Stimulated activated CD8-positive, alpha-beta memory T cell treated with anti-CD3 and anti-CD28 coated beads, Interleukin-12 subunit alpha, Interleukin-12 subunit beta, amount 100 ng/mL, for 1 hour (primary cell): ENCODE data around the gene ZNF280C.
A peak's percentile ranks its signal among the peaks of the same experiment; 100 is the strongest.
"Not testable (repeated sequence)": the region's sequence is repeated elsewhere in the genome, so short reads cannot be mapped to it uniquely, and the experiment has no call there.

ENCODE experiments used
- DNase-seq: peaks from one replicate; pipeline ENCODE4 v3.0.0-alpha.2; 2020; ENCODE audit warnings: low read depth

Gene ZNF280C, protein sequence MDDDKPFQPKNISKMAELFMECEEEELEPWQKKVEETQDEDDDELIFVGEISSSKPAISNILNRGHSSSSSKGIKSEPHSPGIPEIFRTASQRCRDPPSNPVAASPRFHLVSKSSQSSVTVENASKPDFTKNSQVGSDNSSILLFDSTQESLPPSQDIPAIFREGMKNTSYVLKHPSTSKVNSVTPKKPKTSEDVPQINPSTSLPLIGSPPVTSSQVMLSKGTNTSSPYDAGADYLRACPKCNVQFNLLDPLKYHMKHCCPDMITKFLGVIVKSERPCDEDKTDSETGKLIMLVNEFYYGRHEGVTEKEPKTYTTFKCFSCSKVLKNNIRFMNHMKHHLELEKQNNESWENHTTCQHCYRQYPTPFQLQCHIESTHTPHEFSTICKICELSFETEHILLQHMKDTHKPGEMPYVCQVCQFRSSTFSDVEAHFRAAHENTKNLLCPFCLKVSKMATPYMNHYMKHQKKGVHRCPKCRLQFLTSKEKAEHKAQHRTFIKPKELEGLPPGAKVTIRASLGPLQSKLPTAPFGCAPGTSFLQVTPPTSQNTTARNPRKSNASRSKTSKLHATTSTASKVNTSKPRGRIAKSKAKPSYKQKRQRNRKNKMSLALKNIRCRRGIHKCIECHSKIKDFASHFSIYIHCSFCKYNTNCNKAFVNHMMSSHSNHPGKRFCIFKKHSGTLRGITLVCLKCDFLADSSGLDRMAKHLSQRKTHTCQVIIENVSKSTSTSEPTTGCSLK

DNA sequence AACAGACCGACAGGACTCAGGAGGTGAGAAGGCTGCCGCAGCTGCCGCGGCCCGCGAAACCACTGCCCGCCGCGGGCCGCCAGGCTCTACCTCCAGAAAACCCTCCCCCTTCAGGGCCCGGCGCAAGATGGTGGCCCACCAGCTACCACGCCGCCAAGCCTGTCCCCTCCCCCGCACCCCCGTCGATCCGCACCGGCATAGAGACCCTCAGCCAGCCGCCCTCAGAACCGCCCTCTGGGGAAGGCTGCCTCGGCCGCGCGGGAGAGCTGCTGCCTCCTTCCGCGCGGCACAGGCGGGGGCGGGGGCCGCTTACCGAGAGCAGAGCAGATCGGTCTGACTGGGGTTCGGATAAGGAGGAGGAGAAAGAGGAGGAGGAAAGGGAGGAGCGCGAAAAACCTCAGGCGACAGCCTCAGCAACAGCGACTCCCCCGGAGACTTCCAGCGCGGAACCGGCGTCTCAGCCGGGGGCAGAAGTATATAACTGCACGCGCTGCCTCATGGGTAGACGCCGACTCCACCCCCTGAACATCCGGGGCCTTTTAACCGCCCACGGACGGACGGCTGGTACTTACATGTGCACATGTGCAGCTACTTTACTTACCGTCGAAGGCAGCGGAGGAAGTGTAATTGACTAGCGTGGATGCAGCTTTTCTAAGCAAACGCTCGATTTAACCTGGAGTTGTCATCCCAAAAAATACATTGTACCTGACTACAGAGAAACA lies at the start of gene ZNF280C:
Gene ZNF280C, minus strand, starts transcription at position 451 of the 722 bp plus-strand sequence. CDS start 8,450 bp downstream, outside the sequence.
- peak; percentile 79 for DNase-seq

DNA sequence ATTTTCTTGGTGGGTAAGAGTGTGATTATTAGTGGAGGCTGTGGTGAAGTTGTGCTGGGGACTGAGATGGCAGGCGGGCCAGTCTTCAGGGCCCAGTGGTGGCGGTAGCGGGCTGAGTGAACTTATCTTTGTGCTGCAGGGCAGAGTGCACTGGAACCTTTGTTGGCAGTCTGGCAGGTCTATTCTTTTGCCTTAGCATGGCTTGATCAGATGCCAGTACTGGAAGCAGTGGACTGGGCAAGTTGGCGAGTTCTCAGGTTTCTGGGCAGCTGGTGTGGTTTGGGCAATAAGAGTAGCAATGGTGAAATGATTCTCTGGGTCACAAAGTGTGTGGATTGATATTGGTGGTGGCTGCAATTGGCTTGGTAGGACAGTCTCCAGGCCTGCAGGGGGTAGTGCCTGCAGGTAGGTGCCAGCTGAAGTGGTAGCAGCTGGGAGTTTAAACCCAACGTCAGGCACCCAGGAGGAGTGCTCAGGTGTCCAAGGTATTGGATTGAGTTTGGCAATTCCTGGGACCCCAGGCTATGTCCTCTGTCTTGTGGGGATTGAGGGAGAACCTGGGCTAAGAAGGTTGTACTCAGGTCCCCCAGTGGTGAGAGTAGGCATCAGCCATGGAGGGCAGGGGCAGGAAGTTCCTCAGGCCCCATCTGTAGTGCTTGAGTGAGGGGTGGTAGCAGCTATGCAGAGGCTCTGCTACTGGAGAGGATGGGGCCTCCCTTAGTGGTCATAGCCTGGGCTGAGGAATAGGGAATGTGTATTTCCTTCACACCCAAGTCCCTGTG lies 36.1 kb upstream of the ZNF280C start:
- no peak for DNase-seq

DNA sequence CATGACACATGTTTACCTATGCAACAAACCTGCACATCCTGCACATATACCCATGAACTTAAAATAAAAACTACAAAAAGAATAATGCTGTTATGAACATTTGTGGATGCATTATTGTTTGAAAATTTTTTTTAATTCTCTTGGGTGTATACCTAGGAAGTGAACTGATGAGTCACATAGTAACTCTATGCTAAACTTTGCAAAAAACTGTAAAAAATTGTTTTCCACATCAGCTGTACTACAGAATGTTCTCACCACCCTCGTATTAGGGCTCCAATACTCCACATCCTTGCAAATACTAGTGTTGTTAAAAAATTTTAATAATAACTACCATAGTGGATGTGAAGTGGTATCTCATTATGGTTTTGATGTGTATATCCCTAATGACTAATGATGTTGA lies 33.3 kb upstream of the ZNF280C start:
- DNase-seq: no peak

DNA sequence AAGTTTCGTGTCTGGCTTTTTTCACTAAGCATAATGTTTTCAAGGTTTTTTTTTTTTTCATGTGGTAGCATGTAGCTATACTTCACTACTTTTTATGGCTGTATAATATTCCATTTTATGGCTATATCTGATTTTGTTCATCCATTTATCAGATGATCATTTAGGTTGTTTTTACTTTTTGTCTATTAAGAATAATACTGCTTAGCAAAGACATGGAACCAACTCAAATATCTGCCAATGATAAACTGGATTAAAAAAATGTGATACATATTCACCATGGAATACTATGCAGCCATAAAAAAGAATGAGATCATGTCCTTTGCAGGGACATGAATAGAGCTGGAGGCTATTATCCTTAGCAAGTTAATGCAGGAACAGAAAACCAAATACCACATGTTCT lies 32.7 kb upstream of the ZNF280C start:
- DNase-seq: no peak

DNA sequence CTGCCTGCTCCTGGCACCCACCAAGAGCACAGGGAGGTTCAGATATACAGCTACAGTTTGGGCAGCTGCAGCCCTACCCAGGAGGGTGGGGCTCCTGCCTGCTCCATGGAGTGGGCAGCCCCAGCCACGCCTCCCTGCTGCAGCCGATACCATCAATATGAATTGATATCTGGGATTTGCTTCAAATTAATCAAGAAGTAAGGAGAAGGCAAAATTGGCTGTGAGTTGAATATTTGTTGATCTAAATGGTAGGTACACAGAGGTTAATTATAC lies 31.2 kb upstream of the ZNF280C start:
- DNase-seq: no peak

DNA sequence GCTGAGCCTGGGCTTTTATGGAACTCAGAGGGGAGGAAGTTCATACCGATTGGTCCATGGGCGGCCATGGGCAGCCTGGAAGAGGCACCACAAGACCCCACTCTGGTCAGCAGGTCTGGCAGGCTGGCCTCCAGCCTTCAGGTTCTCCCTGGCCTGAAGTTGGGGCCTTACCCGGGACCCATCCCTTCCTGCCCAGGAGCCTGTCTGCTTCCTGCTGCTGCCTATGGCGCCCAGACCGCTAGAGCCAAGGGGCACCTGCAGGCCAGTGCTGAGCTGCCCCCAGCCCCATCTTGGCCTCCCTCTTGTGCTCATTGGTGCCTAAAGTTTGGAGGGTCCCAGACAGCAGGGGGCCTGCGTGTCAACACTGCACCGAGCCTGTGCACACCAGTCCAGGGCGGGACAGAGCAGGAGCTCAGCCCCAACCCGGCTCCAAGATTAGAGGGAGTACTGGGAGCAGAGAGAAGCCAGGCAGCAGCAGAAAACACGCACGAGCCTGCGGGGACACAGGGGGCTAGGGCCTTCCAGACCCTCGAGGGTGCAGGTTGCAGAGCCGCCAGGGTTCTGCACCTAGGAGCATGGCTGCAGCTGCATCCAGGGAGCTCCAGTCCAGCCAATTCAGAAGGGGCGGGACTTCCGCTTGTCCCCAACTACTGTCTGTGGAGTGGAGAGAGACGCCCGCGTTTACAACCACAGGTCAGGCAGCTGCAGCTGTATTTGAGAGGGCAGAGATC lies 30.7 kb upstream of the ZNF280C start:
- DNase-seq: no peak

DNA sequence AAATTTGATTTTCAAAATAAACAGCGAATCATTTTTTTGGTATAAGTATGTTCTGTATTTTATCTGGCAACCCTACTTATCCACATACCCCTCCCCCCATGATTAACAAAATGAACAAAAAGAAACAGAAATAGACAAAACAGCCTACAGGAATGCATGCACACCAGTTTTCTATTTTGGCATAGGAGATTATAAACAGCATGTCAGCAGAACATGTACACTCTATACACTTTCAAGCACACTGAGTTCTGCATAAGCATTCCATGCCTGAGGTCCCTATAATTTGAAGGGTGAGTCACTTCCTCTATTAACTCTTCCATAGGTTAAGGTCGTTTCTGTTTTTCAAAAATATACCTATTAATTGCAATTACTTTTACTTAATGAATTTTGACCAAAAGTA lies 28.0 kb upstream of the ZNF280C start:
- no peak for DNase-seq

DNA sequence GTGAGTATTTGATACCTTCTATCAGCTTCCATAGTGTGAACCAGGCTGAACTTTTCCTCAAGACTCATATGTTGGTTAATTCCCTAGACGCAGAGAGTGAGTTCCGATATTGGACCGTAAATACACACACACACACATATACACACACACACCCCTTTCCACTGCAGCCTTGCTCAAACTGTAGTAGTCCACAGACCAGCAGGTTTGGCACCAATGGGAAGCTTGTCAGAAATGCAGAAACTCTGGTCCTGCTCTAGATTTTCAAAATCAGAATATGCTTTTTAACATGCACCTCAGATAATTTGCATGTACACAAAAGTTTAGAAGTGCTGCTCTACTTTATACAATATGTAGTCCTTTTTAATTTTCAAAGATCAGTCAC lies 27.6 kb upstream of the ZNF280C start:
- no peak for DNase-seq

DNA sequence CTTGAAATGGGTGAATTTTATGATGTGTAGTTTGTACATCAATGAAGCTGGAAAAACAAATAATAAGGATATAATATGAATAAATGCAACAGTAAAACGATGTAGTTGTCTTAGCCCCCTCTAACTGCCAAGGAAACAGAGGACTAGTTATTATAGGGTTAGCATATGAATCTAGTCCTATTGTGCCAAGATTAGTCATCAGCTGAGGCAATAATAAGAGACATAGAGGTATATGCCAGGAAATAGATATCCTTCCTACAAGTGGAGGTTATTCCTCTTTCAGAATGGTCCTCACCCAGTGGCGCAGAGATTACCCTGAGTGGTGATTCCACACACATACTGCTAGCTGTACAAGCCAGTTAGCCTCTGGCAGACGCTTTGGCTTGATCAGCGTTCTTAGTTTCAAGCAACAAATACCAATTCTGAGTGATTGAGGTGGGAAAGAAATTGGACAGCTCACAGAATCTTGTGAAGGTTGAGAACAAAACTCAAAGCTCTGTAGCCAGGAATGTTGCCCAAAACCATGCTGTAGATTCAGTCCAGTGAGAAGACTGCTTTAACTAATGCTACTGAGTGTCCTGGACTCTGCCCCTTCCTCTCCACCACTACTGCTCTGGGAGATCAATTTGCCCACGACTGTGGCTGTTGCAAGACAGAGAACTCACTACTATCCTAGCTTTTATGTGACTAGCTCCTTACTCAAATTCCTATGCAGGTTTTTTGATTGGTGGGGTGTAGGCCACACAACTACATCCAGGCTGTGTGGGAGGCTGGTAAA lies 27.0 kb upstream of the ZNF280C start:
- no peak for DNase-seq

DNA sequence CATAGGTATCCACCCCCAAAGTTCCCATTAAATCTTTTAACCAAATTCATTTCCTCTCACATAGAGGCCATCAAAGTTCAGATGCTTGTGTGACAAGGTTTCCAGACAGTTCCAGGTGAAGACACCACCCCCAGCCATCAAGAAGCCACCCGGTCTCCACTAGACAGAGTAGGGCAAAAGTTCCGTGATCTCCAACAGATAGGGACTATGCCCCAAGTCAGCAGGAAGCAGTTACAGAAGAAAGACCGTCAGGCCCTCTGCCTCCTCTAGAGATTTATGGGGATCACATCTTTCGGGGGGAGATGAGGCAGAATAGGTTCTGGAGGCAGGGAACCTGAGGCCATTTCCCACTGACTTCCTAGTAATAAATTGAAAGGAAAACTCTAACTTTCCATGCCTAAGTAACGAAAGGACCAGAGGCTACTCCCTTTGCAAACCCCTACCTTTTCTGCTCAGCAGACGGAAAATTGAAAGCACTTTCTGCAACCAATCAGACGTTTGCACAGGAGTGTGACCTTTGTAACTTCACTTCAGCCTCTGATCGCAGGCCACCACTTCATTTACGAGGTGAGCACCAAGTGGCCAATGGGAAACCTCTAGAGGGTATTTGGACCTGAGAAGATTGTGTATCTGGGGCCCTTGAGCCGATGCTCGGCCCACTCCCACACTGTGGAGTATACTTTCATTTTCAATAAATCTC lies 18.5 kb upstream of the ZNF280C start:
- DNase-seq: no peak

DNA sequence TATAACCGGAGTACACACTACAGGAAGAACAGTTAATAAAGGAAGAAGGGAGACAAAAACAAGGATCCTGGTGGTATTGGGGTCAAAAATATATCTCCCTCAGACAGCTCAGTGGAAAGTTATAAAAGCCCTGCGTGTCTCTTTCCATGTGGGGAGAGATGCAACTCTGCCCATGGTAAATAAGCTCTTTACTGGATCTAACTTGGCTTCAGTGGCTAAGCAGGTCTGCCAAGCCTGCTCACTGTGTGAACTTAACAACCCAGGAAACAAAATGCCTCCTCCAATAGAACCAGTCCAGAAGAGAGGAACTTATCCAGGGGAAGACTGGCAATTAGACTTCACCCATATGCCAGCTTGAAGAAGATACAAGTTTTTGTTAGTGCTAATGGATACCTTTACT lies 17.0 kb upstream of the ZNF280C start:
- DNase-seq: no peak

DNA sequence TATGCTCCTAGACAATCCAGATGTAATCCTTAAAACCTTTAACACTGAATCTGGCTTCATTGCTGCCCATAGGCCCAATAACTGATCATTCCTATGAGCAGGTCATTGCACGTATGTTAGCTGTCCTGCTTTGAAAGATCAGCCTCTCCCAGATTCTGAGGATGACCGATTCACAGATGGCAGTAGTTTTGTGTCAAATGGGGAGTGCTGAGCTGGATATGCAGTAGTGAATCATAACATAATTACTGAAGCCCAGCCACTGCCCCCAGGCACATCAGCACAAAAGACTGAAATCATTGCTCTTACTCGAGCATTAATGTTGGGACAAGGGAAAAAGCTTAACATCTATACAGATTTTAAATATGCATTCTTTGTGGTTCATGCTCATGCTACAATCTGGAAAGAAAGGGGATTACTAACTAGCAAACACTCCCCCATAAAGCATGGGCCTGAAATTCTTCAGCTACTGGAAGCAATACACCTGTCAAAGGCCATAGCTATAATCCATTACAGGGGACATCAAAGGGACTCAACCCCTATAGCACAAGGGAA lies 16.4 kb upstream of the ZNF280C start:
- DNase-seq: no peak

DNA sequence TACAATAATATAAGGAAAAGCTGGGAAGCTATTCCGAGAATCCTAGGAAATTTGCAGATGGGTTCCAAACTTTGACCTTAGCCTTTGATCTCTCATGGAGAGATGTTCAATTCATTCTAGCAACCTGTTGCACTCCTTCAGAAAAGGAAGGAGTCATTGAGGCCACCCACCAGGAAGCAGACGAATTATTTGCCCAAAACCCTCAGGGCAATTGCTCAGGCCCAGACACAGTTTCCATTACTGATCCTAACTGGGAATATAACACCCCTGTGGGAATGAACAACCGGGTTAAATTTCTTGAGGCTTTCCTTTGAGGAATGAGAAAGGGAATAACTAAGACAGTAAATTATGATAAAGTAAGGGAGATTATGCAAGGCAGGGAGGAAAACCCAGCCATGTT lies 13.5 kb upstream of the ZNF280C start:
- no peak for DNase-seq

DNA sequence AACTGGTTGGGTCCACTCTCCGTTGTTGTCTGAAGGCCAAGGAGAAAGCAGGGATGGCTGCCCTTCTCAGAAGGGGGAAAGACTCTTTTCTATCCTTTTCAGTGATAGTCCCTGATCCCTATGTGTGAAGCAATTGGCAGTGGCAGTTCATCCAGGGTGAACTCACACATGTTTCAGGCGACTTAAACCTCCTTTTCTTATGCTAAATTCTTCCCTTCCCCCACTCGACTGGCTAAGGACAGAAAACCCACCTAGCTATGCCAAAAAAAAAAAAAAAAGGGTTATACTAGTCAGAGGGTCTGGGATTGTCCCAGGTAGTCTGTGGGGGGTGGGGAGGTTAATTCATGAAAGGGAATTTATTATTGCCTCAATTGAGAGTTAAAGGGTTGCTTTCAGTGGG lies 12.2 kb upstream of the ZNF280C start:
- DNase-seq: no peak

DNA sequence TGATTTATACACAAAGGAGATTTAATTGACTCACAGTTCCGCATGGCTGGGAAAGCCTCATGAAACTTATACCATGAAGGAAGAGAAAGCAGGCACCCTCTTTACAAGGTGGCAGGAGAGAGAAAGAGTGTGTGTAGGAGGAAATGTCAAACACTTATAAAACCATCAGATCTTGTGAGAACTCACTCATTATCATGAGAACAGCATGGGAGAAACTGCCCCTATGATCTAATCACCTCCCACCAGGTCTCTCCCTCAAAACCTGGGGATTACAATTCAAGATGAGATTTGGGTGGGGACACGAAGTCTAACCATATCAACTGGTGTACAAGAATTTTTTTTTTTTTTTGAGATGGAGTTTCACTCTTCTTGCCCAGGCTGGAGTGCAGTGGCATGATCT lies 3.6 kb upstream of the ZNF280C start:
- DNase-seq: not testable (repeated sequence)

DNA sequence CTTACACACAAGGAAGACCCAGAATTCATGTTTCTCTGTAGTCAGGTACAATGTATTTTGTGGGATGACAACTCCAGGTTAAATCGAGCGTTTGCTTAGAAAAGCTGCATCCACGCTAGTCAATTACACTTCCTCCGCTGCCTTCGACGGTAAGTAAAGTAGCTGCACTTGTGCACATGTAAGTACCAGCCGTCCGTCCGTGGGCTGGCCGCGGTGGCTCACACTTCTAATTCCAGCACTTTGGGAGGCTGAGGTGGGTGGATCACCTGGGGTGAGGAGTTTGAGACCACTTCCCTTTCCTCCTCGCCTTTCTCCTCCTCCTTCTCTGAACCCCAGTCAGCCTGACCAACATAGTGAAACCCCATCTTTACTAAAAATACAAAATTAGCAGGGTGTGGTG lies 692 bp upstream of the ZNF280C start:
- not testable (repeated sequence) for DNase-seq

DNA sequence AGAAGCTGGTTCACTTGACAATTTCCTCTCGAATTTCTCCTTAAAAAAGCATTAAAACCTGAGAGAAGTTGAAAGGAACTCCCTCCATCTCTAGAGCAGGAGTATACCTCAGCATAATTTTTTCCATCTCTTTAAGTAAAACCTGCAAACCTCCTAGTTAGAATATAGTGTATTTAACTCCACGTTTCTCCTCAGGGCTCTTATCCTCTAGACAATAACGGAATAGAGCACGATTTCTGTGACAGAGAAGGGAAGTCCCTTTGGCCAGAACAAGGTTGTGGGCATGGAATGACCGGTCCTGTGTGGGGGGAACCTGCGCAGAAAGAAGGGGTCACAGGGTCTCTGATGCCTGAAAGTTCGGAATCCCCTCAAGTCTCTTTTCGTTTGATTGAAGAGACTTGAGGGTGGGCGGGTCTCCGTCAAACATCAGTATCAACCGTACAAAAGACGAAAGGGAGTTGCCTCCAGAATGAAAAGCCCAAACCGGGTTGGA lies 697 bp downstream of the ZNF280C start:
- no peak for DNase-seq

DNA sequence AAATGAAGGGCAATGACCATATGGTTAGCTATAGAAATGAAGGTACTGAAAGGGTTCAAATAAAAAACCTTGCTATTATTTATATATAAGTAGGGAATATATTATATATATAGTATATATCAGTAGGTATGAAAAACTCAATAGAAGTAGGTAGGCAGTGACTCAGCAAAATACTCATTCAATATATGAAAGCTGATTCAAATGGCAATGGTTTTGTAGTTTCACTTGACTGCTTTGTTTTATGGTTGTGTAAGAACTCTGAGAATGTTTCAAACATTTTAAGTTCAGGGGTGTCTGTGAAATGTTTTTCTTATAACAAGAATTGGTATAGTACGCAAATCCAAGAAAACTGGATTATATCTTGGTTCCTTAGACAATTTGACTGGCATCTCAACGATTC lies 4.1 kb downstream of the ZNF280C start:
- no peak for DNase-seq

DNA sequence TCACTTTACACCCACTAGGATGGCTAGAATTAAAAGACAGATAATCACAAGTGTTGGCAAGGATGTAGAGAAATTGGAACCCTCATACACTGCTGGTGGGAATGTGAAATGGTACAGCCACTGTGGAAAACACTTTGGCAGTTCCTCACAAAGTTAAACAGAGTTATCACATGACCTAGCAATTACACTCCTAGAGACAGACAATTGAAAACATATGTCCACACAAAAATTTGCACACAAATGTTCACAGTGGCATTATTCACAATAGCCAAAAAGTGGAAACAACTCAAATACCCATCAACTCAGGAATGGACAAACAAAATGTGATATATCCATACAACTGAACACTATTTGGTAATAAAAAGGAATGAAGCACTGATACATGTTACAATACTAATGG lies 5.7 kb downstream of the ZNF280C start:
- DNase-seq: no peak

DNA sequence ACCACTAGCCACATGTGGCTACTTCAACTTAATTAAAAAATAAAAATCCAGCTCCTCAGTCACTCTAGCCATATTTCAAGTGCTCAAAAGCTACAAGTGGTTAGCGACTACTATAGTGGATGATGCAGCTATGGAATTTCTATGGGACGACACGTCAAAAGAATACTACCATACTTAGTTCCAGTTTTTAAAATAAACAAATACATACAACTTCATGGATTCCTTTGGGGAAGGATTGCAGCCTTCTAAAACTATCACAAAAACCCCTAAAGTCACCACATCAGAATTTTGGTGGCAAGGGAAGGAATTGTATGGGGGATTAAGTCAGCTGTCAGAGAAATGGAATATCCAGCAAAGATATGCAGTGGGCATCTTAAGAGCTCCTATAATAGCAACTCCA lies 6.5 kb downstream of the ZNF280C start:
- DNase-seq: no peak
